ENCODE results near the gene SLAIN1.

DNA sequence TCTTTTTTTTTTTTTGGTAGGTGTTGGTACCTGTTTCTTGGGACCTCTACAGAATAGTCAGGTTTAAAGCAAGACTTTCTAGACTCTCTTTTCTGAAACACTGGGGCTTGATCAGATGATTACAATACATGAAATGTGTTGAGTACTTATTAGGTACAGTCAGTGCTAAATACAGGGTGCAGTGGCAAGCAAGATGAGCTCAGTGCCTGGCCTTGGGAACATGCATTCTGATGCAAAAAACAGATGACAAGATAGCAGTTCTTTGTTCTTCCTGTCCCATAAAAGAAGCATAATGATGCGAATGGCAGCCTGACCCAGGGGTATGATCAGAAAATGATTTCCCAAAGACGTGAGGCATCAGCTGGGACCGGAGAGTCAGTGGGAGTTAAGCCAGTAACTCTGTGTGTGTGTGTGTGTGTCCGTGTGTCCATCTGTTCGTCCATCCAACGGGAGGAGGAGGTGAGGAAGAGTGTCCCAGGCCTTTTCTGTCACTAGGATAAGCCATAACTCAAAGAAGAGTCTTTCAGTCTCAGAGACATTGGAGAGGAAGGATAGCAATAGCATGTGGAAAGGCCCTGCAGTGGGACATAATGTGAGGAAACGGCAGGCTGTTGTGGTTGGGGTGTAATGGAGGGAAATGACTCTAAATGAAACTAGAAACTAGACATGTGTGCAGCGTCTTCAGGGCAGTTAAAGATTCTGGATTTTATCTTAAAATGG, 32.2 kb downstream of the SLAIN1 start:
- TF ChIP-seq, protein P1, sequence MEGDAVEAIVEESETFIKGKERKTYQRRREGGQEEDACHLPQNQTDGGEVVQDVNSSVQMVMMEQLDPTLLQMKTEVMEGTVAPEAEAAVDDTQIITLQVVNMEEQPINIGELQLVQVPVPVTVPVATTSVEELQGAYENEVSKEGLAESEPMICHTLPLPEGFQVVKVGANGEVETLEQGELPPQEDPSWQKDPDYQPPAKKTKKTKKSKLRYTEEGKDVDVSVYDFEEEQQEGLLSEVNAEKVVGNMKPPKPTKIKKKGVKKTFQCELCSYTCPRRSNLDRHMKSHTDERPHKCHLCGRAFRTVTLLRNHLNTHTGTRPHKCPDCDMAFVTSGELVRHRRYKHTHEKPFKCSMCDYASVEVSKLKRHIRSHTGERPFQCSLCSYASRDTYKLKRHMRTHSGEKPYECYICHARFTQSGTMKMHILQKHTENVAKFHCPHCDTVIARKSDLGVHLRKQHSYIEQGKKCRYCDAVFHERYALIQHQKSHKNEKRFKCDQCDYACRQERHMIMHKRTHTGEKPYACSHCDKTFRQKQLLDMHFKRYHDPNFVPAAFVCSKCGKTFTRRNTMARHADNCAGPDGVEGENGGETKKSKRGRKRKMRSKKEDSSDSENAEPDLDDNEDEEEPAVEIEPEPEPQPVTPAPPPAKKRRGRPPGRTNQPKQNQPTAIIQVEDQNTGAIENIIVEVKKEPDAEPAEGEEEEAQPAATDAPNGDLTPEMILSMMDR (IDR thresholded peaks at IDR 0.05; ENCODE audit: insufficient read depth, low read depth, low read length), result no peak
- TF ChIP-seq EZH2 (IDR thresholded peaks at IDR 0.05; ENCODE audit: insufficient read depth, low read length), result no peak
